Measurements from ENCODE around the gene PAAF1.

GRCh38 chr11:73869332-73869949 is 7.4 kb upstream of the PAAF1 start:
- TF ChIP-seq CTCF (IDR thresholded peaks at IDR 0.05) (no peak), POLR2A (IDR thresholded peaks at IDR 0.05) (no peak)
